Activated CD4-positive, alpha-beta T cell treated with anti-CD3 and anti-CD28 coated beads, Interleukin-2, Interleukin-6, amounts not matched to agents 100 ng/mL and 50 ng/mL, durations not matched to agents 16 hours and 8 hours (primary cell): ENCODE data around the gene SQOR.

Experiments used
- DNase-seq: peaks from one replicate; pipeline ENCODE4 v3.0.0-alpha.2; 2020

SQOR gene

DNA sequence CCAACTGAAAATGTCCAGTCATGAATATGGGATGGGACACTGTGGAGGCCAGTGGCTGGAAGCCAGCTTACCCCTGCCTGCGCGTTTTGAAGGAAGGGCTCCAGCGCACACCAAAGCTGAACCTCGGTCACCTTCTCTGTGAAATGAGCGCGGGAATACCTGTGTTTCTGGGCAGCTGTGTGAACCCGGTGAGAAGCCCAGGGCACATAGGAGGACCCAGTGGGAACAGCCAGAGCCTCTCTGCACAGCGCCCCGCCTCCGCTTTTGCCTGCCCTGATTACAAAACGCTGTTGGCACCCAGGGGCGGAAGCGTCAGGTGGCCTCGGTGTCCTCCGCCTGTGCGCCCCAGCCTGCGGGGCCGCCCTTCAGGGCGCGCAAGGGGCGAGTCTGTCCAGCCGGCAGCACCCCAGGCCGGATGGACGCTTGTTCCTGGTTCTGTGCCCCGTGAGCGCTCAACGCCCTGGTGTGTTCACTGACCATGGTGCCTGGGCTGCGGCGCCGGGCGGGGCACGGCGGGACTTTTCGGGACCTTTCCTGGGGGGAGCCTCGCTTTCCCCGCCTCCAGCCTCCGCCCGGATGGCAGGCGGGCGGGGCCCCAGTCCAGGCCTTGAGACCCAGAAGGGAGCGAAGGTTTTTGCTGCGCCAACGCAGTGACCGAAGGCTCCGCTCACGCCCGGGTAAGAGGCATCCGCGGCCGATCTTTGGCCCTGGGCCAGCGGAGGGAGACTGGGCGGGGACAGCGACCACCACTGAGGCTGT is at the start of gene SQOR:
Gene SQOR (plus strand): TSS at position 598 of the 759 bp plus-strand sequence. CDS start 23,895 bp downstream, outside the sequence.
- DNase-seq: peak; percentile 82

DNA sequence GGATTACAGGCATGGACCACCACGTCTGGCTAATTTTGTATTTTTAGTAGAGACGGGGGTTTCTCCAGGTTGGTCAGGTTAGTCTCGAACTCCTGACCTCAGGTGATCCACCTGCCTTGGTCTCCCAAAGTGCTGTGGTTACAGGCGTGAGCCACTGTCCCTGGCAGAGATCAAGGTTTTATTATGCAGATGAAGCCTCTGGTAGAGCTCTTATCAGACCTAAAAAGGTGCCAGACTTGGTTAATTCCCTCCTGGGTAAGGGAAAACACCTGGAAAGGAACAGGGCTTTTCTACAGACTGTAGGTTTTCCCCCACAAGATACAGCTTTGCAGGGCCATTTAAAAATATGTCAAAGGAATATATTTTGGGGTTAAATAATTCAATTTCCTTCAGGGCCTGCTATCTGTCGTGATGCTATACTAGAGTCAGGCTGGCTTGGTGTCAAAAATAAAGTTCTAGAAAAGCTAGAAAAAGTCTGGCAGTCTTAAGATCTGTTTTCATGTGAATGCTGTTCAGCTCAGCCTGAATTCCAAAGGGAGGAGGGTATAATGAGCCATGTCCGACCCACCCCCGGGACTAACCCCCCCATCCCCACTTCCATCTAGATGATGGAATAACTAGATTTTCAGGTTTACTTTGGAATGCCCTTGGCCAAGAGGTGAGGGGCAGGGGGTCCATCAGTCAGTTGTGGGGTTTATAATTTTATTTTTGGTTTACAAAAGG is 49.6 kb upstream of the SQOR start:
- DNase-seq: no peak

DNA sequence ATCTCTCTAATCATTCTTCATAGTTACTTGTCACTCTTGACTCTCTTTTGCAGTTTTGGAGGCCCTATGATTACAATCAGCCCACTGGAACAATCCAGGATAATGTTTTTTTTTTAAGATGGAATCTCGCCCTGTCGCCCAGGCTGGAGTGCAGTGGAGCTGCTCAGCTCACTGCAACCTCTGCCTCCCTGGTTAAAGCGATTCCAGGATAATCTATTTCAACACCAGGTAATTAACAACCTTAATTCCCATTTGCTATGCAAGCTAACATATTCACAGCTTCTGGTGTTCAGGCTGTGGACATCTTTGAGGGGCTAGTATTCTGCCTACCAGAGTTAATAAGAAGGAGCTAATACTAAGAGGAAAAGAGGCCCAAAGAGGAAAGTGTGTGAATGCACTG is 48.7 kb upstream of the SQOR start:
- DNase-seq: no peak

DNA sequence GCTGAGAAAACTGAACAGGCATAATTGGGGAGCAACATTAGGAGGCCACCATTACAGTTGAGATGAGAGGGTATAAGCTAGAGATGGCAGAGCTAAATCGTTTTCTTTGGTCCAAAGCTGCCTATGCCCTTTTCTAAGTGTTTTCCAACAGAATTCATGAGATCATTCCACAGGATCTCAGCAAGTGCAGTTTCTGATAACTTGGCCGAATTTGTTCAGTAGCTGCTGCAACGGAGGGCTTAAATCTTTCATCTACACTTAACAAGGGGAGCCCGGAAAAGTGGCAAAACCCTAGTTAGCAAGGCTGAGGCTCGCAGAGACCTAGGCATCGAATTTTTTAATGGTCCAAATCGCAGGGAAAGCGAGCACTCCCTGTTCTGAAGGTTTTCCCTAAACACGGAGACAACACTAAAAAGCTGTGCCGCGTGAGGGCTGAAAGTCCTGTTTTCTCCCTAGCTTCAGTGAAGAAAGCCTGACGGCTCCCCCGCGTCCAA is 48.2 kb upstream of the SQOR start:
- no peak for DNase-seq

DNA sequence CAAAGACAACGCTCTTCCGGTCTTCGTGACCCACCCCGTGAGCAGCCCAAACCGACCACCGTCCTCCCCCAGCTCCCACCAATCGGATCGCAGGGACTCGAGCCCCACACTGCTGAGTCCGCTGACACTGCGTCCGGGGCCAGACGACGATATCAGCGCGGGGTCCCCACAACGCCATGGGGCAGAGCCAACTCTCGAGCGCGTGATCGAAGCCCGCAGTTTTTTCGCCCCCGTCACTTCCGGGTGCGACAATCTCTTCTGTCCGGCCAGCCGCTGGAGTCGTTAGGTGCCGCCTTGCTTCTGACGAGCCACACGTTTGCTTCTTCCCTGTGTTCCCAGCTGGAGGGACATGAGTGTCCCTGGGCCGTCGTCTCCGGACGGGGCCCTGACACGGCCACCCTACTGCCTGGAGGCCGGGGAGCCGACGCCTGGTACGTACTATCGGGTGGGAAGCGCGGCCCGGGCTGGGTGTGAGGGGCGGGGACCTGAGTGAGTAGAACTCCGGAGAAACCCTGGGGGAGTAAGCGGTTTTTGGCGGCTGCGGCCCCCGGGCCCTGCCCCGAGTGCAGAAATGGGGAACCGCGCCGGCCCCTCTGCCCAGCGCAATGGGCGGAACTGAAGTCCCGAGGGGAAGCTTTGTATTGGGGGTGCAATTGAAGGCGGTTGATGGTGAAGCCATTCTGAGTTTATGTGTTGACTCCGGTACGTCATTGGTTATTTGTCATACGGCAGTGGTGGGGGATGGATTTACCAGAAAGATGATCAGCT is 47.5 kb upstream of the SQOR start, which contains the start of gene BLOC1S6:
Gene BLOC1S6 (plus strand): TSS at position 285 of the 768 bp plus-strand sequence. CDS start 65 bp downstream, at position 350.
- peak; percentile 91 for DNase-seq

DNA sequence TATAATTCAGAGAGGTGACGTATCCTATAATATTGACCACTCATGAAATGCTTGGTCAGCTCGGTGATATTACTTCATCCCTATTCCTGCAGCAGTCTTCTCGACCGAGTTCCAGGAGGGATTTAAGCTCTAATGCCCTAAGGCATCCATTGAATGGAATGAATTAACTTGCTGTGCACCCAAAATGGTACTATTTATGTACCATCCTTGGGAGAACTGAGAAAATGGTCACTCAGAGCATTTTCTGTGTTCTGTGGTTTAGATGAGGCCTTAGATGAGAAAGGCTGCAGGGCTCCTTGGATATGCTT is 47.0 kb upstream of the SQOR start:
- no peak for DNase-seq

DNA sequence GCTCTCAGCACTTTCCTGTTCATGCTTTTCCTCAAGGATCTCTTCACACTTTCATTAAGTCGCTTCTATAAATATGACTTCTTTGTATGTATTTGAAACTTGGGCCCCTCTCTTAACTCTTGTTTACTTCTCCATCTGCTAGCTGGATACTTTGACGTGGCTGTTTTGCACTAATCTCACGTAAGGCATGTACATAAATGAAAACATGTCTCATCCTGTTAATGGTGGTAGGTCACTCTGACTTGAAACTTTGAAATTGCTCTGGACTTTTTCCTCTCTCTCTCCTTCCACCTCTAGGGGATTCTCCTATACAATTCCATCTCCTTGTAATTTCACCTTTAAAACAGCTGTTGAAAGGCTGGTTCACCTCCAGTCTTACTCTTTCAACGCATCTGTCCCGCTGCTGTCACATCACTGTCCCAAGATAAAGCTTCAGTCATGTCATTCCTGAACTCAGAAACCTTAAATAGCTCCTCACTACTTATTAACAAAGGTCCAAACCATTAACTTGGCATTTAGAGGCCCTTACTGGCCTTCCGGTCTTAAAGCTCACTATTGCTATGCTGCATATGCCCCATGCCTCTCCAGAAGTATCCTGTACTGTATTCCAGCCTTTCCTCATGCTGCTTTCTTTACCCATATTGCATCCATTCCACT is 46.5 kb upstream of the SQOR start:
- no peak for DNase-seq

DNA sequence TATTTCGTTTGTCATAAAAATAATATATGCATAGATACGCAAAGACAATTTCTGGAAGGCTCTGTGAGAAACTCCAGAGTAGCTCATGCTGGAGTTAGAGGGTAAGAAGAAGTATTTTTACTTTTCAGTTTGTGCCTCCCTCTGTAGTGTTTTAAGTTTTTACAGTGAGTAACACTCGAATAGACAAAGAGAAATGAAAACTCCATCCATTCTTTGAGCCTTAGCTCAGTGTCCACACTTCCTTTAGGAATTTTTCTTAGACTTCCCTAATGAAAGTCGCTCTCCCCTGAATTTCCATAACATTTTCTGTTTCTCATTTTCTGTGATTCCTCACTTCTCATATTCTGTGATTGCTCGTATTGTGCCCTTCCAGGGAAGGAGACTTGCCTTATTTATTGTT is 45.6 kb upstream of the SQOR start:
- DNase-seq: no peak

DNA sequence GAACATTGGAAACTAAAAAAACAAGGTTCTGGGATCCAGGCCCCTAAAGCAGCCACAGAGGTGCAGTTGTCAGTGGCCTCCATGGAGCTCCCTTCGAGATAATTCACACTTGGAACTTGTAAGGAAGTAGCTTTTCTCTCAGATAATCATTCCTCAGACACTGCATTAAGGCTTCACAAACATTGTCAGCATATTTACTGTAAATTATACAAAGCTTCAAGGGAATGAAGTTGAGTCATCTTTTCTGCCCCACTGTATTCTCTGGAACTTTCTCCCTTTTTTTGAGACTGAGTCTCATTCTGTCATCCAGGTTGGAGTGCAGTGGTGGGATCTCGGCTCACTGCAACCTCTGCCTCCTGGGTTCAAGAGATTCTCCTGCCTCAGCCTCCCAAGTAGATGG is 40.5 kb upstream of the SQOR start:
- no peak for DNase-seq

DNA sequence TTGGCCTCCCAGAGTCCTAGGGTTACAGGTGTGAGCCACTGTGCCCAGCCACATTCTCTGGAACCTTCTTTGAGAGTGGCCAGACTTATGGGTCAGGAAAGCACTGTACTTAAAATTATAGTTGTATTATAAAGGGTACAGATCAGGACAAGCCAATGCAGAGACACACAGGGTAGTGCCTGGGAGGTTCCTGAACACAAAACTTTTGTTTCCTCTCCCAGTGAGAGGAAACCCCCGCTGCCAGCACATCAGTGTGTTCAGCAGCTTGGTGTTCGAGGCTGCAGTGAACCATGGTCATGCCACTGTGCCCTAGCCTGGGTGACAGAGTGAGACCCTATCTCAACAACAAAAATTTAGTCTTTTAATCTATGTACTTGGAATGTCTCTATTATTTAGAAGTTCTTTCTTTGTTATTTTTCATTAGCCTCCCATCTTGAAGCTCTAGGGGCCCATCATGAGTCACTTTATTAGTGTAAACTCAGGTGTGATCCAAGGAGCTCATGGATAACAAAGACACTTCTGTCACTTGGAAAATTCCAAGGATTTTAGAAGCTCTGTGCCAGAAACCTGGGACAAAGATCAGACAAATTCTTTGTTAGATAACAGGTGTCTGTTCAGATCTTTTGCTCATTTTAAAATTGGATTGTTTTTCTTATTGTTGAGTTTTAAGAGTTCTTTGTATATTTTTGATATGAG is 39.8 kb upstream of the SQOR start:
- DNase-seq: no peak

DNA sequence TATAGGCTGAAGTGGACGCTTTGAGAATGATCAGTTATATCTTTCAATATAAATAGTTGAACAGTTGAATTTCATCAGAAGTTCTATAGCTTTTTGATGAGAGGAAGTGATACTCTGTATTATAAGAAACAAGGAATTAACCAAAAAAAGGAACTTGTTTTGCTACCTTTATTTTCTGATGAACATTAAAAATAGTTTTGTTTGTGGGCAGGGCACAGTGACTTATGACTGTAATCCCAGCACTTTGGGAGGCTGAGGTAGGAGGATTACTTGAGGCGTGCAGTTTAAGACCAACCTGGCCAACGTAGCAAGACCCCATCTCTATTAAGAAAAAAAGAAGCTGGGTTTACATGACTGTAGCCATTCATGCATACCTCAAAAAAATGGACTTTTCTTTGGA is 30.9 kb upstream of the SQOR start:
- no peak for DNase-seq

DNA sequence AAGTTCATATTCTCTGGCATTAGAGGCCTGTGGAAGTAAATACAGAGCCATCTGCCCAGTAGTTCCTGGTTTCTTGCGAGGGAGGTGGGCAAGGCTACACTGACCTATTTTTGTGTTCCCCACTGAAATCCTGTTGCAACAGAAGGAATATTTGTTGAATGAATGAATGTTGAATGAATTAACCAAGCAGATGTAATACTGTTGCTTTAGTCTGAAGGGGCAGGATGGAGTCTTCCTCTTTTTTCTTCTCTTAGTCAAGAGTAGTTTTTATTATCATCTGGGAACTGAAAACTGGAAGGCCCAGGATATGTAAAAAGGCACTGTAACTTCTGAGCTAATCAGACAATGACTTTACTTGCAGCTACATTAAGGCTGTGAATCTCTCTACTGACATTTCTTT is 30.5 kb upstream of the SQOR start:
- DNase-seq: no peak

DNA sequence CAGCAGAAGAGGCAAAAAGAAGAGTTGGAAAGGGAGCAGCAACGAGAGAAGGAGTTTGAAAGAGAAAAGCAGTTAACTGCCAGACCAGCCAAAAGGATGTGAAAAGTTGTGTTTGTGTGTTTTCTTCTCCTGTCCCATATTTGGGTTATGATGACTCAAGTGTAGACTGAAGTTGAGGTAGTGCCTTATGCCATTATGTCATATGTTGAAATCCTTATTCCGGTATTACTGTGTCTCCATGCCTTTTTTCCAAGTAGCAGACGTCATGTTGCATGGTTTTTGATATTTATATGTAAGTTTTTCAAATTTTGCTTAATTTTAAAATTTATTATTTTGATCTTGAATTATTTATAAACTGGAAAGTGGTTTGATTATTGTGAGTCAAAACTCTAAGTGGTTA is 28.4 kb upstream of the SQOR start:
- peak; percentile 32 for DNase-seq

DNA sequence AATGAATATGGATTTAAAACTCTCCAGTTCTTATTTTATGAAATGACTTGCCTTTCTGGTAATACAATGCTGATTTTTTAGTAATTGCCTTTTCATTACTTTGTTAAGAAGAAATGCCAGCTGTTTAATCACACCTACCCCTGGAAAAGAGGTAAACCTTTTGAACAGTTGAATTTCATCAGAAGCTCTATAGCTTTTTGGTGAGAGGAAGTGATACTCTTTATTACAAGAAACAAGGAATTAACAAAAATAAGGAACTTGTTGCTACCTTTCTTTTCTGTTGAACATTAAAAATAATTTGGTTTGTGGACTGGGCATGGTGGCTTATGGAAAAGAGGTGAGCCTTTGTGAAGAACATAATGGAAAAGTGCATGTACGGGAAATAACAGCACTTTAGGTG is 28.0 kb upstream of the SQOR start:
- no peak for DNase-seq

DNA sequence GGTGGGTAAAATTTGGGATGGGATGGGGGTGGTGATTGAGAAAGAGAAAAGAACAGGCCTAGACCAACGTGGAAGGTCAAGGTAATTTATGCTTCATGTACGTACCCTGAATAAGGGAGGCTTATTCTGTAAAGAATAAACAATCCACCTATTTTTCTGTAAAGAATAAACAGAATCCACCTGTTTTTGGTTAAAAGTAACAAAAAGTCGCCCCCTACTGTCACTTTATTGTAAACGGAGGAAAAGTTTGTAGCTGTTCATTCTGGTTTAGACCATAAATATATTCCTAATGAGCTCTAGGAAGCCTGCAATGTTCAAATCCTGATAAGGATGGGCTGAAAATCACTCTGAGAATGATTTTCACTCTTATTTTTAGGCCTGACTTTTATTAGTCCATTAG is 23.5 kb upstream of the SQOR start:
- no peak for DNase-seq

DNA sequence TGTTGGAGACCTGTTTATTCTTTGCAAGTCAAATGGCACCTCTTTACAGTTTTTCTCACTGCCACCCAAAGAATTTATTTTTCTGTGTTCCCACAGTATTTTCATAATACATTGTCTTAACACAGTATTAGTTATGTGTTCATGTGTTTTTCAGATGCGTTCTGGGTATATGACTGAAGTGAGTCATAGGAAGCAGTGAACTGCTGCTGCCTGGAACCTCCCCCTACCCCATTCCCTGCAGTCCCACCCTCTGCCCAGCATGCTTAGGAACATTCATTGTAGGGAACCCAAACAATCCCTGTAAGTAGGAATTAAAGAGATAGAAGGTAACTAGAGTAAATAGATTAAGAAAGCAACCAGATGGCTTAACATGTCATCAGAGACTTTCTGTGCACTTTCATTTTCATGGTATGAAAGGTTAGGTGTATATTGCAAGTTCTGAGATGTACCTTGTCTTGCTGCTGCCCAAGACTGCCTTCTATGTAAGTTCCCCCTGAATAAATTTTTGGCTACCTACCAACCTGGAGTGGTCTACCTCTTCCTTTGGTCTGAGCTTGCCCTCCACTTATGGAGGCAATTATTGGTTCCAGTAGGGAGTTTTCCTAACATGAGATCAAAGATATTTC is 21.9 kb upstream of the SQOR start:
- no peak for DNase-seq

DNA sequence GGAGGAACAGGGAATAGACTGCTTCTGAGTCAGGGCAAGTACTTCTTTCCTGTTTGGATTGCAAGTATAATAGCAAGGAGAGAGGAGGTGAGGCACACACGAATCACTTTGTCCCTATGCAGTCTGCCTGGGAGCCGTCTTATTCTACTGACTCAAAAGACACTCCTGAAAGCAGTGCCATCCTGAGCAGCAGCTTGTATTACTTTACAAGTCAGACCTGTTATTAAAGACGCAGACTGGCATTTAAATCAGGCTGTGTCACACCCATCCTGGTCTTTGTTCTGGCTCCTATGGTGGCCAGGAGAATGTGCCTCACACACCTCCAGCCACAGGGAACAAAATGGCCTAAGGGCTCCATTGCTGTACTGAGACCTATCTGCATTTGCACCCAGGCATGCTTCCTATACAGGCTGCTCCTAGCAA is 17.9 kb upstream of the SQOR start:
- DNase-seq: no peak

DNA sequence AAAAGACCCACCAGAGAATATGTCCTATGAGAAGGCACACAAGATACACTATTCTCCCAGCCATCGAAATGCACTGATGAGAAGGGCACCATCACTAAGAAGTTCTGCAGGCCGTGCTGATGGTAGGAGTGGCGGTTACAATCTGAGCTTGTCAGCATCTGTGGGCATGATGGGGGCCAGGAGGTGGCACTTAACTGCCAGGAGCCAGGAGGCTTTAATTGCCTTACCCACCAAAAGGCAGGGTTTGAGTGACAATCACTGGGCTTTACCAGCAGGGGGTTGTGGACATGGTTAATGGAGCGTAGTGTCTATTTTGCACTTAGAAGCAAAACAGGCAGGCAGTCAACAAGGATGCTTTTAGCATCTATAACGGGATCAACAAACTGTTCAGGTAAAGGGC is 16.0 kb upstream of the SQOR start:
- DNase-seq: peak; percentile 27

DNA sequence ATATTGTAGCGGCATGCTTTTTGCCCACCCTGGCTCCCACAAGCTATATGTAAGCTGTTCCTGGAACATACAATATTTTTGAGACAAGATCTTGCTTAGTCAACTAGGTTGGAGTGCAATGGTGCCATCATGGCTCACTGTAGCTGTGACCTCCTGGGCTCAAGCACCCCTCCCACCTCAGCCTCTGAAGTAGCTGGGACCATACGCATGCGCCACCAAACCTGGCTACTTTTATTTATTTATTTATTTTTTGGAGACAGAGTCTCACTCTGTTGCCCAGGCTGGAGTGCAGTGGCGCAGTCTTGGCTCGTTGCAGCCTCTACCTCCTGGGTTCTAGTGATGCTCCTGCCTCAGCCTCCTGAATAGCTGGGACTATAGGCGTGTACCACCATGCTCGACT is 6.7 kb upstream of the SQOR start:
- DNase-seq: no peak

DNA sequence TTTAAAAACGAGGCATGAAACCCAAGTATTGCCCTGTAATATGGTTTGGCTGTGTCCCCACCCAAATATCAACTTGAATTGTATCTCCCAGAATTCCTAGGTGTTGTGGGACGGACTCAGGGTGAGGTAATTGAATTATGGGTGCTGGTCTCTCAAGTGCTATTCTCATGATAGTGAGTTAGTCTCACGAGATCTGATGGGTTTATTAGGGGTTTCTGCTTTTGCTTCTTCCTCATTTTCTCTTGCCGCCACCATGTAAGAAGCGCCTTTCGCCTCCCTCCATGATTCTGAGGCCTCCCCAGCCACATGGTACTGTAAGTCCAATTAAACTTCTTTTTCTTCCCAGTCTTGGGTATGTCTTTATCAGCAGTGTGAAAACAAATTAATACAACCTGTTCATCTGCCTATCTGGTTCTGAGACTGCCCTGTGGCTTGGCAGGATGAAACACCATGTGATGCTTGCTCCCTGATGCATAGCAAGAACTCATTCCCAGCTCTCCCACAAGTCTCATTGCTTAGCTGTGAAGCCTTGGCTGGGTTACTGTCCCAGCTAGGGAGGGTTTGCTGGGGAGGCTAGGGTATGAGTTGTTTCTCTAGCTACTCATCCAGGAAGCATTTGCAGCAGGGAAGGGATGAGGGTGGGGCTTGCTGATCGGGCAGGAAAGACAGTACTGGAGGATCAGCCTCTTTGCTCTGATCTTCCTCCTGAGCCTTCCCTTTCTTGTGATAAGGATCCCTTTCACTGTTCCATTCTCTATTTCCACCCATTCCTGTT is 3.7 kb upstream of the SQOR start:
- DNase-seq: no peak

DNA sequence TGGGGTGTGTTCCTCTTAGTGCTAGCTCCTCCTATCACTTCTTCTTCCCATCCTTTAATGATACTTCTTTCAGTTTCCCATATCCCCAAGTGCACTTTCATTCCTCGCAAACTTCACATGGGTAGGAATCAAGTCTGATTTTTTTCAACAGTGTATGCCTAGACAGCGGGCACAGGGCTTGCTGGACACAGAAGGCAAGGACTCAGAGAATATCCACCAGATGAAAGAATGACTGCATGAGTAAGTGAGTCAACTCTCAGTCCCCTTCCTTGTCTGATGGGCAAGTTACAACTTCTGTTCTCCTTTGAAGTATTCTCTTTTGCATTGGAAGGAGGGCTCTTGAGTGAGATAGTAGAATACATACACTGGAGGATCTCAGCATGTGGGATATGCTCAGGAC is 3.1 kb upstream of the SQOR start:
- DNase-seq: no peak
